TTC549 (cell line): ENCODE results near the gene POLN.

Source experiments
- FAIRE-seq: peaks from 2 replicates; lab custom pipeline; 2012; peaks lifted over from hg19 to GRCh38; lab: Jason Lieb, UNC

Gene POLN

DNA sequence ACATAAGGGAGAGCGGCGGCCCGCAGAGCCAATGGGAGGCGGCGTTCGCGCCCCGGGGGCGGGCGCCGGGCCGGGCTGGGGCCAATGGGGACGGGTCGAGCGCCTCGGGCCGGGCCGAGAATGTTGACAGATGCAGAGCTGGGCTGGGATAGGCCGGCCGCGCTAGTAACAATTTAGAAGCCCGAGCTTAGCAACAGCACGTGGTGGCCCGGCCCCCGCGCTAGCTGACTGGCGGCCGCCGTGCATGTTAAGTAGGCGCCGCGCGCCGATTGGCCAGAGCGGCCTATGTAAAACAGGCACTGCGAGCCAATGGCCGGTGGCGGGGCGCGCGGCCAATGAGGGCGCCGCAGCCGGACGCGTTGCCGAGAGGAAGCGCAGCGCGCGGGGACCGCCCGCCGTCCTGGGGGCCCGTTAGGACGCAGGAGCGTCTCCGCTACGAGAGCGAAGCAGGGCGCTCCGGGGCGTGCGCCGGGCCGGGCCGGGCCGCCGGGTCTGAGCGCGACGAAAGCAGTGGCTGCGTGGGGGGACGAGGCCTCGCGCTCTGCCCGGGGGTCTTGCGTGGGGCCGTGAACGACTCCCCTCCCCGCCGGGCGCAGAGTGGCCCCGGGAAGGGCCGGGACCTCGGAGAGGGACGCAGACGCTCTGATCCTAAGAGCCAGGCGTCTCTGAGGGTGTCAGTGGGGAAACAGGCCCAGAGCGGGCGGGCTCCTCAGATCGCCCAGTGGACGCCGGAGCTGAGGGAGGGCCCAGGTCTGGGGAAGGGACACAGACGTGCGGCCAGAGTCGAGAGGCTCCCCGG is 20.4 kb upstream of the POLN start:
- FAIRE-seq = peak; percentile 52

DNA sequence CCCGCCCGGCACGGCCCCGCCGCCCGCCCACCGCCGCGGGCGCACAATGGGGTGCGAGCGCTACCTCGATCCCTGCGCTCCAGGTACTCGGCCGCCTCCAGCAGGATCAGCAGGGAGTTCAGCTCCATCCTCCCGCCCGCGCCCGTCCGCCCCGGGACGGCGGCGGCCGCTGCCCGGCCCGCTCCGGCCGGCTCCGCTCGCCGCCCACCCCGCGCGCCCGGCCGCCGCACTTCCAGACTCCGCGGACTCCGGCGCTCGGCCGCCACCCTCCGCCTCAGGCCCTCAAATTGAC is 19.9 kb upstream of the POLN start, which contains the start of gene MXD4:
Gene MXD4 (minus strand): TSS at position 257 of the 292 bp plus-strand sequence. CDS start 129 bp downstream, at position 128.
- no peak for FAIRE-seq

DNA sequence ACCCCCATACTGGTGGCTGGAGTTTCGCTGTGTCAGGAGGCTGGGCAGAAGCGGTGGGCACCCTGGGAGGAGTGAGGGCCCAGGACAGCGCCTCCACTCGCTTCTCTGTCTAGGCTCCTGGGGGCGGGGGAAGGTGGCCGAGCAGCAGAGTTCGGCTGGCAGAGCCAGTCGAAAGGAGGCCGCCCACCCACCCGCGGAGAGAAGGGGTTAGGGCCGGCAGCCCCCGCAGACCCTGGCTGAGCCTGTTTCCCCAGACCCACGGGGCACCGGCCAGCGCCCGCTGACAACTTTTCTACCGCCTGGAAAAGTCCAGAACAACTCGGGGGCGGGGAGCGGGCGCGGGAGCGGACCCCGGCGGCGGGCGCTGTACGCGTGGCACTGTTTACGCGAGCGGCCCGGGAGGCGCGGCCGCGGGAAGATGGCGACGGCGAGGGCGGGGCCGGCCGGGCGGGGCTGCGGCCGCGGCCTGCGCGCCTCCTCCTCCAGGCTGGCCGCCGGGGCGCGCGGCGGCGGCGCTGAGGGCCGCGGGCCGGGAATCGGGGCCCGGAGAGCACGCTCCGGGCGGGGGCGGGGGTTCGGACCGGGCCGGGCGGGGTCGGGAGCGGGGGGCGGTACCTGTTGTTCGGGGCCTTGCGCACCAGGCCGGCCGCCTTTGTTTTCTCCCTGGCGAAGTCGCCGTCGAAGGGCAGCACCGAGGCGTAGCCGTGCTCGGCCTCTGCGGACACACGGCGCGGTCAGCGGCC is 19.4 kb upstream of the POLN start:
- FAIRE-seq = no peak

DNA sequence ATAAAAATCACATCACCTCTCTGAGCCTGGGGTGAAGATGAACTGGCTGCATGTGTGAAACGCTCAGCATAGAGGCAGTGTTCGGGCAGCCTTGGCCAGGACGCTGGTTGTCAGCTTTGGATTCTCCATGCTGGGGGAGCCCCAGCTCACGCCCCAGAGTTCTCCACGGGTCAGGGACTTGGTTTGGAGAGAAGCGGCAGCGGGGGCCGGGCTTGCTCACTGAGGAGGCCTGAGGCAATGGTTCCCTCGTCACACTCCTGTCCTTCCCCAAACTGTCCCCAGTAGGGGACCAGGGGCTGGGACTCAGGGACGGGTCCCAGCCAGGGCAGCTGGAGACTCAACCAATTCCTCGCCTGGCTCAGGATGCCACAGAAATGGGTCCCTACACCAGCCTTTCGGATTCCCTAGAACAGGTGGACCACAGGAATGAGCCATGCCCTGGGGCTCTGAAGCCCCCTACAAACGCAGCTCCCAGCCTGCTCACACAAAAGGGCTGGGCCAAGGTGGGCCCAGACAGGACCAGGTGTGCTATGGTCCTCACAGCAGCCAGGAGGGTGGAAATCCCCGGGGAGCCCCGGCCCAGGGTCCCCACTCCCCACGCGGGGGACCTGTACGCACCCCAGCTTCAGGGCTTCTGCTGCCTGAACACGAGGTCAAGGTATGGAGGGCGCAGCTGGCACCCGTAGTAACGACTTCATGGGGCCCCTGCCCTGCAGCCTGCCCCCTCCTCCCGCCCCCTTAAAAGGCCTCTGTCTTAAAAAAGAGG is 18.6 kb upstream of the POLN start:
- FAIRE-seq = no peak

DNA sequence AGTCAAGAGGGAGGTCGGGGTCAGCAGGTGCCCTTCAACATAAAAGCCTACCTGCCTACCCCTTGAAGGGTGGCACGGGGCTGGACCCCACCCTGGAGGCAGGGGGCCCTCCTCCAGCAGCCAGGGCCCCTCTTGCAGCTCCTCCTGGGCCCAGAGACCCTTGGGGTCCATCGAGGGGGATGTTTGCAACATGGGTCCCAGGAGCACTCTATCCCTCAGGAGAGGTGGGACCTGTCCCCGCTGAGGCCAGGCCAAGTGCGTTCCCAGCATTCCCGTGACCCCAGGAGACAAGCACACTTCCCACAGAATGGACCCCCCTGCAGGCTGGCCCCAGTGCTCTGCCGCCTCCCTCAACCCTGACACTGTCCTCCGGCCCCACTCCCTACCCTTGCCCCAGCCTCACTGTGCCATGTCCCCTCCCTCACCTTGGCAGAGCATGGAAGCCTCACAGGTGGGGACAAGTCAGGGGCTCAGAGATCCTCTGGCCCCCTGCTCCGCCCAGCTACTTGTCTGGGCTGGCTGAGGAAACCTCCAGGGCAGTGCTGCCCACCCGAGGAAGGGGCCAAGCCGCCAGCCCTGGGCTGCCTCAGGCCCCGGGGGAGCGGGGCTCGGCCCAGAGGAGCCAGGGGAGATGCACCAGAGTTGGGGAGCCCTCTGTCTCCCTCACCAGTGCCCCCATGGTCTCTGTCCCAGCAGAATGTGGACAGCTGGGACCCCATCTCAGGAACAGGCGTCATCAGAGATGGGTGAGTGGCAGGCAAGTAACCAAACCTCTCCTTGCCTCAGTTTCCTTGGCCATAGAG is 17.8 kb upstream of the POLN start:
- FAIRE-seq = no peak

DNA sequence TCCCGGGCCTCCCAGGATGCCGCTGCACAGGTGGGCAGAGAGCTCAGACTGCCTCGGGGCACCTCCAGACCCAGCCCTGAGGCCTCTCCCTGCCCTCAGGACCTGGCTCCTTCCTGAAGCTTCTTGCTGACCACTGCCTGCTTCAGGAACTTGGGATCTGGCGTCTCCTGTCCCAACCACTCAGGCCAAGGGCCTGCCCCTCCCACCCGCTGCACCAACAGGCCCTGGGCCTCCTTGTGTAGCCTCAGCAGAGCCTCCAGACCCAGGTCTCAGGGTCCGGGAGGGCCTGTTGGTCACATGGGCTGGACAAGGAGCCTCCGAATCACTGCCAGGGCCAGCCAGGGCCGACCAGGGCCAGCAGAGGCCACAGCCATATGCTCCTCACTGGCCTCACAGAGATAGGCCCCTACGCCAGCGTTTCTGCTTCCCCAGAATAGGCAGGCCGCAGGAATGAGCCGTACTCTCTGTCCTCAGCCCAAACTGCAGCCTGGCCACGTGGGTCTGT is 17.2 kb upstream of the POLN start:
- FAIRE-seq = no peak

DNA sequence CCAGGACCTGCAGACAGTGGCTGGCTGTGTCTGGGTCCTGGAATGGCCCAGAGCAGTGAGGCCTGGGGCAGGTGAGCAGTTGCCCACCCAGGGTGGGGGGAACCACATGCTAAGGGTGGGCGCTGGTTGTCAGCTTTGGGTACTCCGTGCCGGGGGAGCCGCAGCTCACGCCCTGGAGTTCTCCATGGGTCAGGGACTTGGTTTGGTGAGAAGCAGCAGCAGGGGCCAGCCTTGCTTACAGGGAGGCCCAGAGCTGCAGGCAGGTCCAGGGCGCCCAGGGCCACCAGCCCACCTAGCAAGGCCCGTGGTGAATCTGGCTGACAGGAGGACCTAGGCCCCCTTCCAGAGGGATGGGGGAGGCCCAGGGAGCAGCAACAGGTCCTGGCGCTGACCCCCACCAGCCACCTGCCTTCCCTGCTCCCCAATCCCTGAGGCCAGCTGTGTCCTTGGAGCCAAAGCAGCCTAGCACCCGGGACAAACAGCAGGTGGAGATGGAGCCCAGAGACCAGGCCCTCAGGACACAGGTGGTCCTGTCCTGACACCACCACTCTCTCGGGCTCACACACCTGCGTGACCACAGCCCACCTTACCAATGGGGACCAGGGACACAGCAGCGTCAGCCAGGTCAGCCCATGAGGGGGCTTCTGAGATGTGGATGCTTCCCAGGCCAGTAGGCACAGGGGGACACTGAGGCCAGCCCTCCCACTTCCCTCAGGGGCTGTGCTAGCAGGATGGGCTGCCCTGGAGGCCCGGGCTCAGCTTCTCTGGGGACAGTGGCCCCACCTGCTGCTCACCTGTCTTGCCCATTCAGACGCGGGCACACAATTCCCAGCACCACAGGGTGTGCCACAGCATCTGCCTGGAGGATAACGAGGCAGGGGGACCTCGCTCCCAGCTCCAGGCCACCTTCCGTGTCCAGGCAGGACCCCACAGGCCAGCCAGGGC is 16.4 kb upstream of the POLN start:
- no peak for FAIRE-seq

DNA sequence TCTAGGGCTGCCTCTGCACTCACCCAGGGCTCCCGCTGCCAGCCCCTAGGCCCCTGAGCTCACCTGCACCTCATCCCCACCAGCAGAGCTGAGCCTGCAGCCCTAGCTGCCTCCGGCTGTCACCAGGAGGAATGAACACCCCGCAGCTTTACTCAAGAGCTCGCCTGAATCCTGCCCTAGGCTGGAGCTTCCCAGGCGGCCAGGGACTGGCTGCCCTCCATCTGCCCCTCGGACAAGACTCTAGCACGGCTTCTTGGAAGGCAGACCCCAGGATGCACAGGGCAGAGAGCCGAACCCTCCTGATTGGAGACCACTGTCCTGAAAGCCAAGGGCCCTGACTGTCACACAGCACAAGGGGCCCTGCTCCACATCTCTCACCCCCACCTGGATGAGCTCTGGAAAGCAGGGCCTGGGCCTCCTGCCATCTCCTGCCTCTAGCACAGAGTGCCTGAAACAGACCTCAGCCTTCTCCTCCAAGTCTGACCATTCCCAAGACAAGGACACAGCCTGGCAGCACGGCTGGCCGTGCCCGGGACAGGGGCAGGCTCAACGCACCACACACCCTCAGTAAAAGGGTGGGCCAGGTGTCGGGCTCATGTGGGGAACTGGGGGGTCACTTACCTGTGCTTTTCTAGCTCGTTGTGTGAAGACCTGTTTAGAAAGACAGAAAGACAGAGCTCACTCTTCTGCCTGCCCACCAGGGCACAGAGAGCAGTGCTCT is 15.6 kb upstream of the POLN start:
- FAIRE-seq = no peak

DNA sequence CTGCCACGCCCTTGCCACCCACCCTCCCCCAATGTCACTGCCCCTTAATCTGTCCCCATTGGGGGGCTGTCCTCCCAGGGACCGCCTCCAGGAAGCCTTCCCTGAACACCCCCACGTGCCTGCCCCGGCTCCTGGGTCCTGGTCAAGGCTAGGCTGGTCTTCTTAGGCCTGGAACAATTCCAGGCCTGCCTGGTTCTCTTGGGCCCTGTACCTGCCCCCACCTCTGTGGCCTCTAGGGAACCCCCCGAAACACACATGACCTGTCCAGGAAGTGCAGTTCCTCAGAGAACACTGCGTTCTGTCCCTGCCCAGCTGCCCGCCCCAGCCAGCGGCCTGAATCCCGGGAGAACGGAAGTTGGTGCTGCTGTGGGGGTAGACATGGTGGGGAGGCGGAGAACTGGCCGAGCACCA is 14.9 kb upstream of the POLN start:
- no peak for FAIRE-seq

DNA sequence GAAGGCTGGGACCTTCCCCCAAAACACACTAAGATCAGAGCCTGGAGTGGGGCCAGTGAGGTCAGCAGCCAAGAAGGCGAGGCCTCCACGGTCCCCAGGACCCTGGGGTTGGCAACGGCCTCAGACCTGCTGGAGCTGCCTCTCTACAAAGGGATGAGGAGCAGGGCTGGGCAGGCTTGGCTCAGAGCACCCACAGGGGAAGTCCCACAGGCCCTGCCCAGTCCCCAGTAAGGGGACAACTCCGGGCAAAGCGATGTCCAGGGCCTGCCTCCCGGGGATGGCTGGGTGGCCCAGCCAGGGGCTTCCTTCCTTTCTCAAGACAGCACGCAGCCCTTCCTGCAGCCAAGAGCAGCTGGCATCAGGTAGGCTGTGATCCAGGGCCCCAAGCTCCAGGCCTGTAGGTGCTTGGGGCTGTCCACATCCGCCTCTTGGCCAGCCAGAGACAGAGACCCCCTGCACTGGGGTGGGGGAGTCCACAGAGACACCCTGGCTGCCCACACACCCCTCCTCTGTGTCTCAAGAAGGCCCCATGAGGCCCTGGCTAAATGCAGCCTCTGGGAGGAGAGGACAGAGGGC is 14.3 kb upstream of the POLN start:
- FAIRE-seq = no peak

DNA sequence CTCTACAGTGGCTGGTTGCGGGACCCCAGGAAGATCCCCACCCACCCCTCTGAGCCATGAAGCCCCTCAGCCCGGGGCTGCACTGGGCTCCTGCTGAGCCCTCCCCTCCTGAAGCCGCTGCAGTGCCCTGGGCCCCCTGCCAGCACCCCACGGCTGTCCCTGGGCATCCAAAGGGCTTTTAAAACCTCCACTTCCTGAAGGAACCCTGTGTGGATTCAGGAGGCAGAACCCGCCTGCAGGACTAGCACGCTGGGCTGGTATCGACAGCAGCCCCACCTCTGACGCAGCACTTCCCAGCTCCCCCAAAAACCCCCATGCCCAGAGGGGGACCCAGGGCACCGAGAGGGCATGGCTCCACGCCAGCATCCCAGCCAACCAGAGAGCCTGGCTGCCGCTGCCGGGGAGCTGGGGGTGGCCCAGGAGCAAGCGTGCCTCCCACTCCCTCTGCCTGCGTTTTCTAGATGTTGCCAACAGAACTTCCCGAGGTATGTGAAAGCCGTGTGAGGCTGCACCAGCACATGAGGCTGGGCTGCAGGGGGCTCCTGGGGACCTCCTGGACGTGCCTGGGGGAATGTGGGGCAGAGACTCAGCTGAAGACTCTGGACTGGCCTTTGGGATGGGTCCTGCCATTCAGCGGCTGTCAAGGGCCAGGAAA is 13.7 kb upstream of the POLN start:
- FAIRE-seq = no peak

DNA sequence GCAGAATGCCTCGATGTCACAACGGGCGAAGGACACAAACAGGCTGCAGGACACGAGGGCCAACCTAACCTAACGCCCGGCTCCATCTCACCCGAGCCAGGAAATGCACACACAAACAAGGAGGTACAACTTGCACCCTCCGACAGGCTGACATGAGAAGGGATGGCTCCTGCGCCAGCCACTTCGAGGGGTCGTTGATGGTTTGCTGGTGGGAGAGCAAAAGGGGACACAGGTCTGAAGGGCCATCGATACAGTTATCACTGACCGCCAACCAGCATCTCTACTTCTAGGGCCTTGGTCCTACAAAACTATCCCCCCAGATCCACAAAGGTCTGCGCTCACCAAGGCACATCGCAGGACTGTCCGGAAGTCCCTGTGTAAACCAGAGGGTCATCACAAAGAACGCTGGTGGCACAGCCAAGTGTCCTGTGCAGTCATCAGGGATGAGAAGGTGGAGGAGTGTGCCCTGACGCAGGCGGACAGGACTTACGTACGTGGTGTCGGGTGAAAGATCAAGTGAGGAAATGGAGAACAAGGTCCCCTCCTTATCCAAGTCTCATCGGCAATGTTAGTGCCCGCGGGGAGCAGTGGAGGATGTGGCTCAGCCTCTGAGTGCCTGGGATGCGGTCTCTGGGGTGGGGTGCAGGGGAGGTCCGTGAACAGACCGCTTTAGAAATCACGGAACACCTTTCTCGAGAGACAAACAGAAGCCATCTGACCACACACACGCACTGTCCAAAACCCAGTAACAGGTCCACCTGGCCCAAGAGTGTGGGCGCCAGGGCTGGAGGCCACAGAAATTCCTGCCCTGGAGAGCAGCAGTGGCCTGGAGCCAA is 13.0 kb upstream of the POLN start:
- FAIRE-seq = no peak

DNA sequence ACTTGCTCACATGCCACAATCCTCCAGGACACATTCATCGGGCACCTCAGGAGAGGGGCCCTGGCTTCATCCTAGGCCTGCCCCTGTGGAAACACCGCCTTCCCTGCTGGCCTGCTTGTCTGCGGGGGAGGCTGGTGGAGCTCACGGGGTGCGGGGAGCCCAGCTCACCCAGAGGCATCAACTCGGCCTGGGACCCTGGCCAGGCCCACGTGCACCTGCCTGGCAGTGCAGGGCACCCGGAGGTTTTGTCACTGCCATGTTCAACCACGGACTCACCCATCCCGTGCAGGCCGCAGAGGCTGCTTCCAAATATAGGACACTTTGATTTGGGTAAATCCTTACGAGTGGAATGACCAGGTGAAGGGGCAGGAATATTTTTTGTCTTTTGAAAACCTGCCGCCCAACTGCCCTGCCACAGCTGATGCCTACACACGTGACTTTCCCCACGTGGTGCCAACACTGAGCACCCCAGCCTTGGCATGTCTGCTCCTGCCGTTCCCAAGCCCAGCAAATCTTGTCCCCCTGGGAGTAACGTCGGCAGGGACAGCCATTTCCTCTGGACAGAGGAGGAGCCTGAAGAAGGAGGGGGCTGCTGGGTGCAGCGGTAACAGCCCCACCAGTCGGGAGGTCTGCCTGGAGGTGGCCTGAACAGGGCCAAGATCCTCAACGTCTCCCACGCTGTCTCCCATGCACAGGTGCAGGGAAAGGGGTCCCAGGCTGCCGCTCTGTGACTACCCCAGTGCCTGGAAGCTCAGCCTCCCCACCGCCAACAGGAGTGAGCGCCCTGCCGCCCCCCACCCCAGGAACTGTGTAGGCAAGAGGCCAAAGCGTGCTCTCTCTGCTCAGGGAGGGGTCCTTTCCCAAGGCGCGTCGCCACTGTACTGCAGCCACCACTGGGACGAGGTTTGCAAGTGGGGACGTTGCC is 11.5 kb upstream of the POLN start:
- FAIRE-seq = no peak

DNA sequence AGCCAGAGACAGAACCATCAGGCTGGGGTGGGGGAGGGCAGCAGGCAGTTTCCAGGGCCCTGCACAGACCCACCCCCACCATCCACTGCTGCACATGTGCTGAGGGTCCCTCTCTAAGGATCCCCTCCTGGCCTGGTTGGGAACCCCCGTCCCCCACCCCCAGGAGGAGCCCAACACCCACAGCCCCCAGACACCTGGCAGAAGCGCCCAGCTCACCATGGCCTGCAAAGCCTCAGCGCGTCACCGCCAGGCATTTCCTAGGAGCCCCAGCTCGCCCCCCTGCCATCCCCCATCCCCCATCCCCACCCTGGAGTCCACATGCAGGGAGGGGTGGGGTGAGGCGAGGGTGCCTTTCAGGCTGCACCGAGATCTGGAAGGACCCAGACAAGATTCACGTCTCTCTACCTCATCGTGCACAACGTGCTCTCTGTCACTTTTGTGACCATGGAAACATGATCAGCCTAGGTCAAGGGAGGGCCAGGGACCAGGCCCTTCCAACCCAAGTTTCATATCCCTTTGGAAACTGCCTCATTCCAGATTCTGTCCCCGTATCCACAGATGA is 10.7 kb upstream of the POLN start:
- FAIRE-seq = no peak

DNA sequence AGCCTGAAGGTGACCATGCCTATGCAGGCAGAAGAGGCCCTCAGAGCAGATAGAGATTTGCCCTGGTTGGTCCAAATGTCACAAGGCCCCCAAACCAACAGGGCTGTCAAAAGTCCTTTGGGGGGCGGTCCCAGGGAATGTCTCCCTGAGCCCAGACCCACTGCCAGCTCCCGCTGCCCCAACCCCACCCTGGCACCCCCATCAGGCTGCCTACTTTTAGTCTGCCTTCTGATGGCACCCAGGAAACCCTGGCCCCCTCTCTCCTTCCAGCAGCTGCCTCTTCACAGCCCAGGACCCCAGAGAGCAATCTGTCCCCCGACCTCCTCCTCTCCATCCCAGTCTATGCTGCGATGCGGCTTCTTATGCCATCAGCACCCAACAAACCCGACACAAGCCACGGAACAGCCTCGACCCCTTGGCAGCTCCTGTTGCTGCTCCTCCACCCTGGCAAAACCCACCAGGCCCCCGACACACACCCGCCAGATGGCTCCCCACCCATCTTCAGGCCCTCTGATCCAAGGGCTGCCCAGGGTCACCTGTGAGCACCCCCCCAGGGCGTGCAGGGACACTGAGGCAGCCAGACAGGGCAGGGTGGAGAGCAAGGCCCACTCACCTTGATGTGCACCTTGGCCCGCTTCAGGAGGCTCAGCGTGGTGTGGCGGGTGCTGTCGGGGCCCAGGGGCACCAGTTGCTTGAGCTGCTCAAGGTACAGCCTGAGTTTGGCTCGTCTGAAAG is 10.0 kb upstream of the POLN start:
- no peak for FAIRE-seq

DNA sequence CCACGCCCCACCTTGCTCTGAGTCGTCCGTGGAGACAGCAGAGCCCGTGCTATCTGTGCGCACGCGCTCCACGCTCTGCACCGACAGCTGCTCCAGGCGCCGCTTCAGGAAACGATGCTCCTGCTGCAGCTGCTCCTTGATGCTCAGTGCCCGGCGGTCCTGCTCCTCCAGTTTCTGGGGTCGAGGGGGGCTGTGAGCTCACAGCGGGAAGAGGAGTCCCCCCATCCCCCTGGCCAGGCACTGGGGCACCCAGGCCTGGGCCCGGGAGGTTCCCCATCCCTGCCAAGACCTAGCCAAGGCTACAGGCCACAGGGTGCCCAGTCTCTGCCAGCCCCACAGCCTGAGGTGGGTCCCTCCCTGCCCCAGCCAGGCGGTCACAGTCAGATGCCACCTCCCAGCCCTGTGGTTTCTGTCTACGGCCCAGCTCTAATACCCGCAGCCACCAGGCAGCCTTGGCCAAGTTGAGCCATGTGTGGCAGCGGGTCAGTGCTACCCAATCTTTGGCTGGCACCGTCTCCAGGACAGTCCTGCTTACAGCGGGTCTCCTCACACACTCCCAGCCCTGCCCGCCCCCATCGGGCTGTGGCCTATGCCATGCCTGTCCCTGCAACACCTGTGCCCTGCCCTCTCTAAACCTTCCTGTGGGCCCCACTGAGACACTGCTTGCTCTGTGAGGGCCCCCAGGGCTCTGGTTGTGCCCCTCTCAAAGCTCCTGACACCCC is 9.3 kb upstream of the POLN start:
- no peak for FAIRE-seq
